ENCODE data around the gene PTPRO.

PTPRO gene

GRCh38 chr12:15527201-15528080, 205.1 kb downstream of the PTPRO start:
- H3K27ac ChIP-seq: no peak overlapping the region
- TF ChIP-seq ZFX (IDR thresholded peaks at IDR 0.05) (no peak), CTCF (conservative IDR thresholded peaks at IDR 0.05) (peak; percentile 65)

- TF ChIP-seq ZFX (IDR thresholded peaks at IDR 0.05) (no peak), CTCF (conservative IDR thresholded peaks at IDR 0.05) (no peak)
- no peak overlapping the region for H3K27ac ChIP-seq
Observed at GRCh38 chr12:15528666-15529065, 206.4 kb downstream of the PTPRO start.

- no peak overlapping the region for H3K27ac ChIP-seq
- no peak for TF ChIP-seq CTCF (conservative IDR thresholded peaks at IDR 0.05)
- no peak for TF ChIP-seq ZFX (IDR thresholded peaks at IDR 0.05)
Observed at GRCh38 chr12:15530361-15530760, 208.1 kb downstream of the PTPRO start.

- H3K27ac ChIP-seq: no peak overlapping the region
- TF ChIP-seq ZFX (IDR thresholded peaks at IDR 0.05): no peak
- peak; percentile 65 for TF ChIP-seq CTCF (conservative IDR thresholded peaks at IDR 0.05)
Observed at GRCh38 chr12:15532364-15532977, 210.2 kb downstream of the PTPRO start.

- TF ChIP-seq ZFX (IDR thresholded peaks at IDR 0.05) (no peak), CTCF (conservative IDR thresholded peaks at IDR 0.05) (no peak)
- H3K27ac ChIP-seq: no peak overlapping the region
Observed at GRCh38 chr12:15534322-15534721, 212.0 kb downstream of the PTPRO start.

GRCh38 chr12:15534874-15535273, 212.6 kb downstream of the PTPRO start:
- no peak overlapping the region for H3K27ac ChIP-seq
- TF ChIP-seq ZFX (IDR thresholded peaks at IDR 0.05) (no peak), CTCF (conservative IDR thresholded peaks at IDR 0.05) (no peak)

GRCh38 chr12:15535352-15535781, 213.1 kb downstream of the PTPRO start:
- H3K27ac ChIP-seq: no peak overlapping the region
- TF ChIP-seq CTCF (conservative IDR thresholded peaks at IDR 0.05): no peak
- no peak for TF ChIP-seq ZFX (IDR thresholded peaks at IDR 0.05)
